Glomerular visceral epithelial cell (primary cell): ENCODE results near the gene C10orf90.

Experiments
- DNase-seq: peaks from one replicate; pipeline ENCODE4 v3.0.0-alpha.2; 2016; ENCODE audit errors: extremely low spot score

C10orf90 gene

GRCh38 chr10:126459878-126460481 lies 210.5 kb downstream of the C10orf90 start:
- DNase-seq: peak; percentile 86

- DNase-seq: peak; percentile 17
Observed at GRCh38 chr10:126459032-126459831, 211.3 kb downstream of the C10orf90 start.

- DNase-seq: no peak
Observed at GRCh38 chr10:126458466-126458865, 212.0 kb downstream of the C10orf90 start.

GRCh38 chr10:126456632-126457031 lies 213.9 kb downstream of the C10orf90 start:
- DNase-seq: no peak

- no peak for DNase-seq
Observed at GRCh38 chr10:126455766-126456405, 214.6 kb downstream of the C10orf90 start.

- no peak for DNase-seq
Observed at GRCh38 chr10:126455036-126455765, 215.3 kb downstream of the C10orf90 start.

GRCh38 chr10:126454045-126454751 lies 216.3 kb downstream of the C10orf90 start:
- no peak for DNase-seq

GRCh38 chr10:126452245-126452644 lies 218.2 kb downstream of the C10orf90 start:
- no peak for DNase-seq

GRCh38 chr10:126448091-126448490 lies 222.4 kb downstream of the C10orf90 start:
- no peak for DNase-seq

GRCh38 chr10:126439942-126440341 lies 230.6 kb downstream of the C10orf90 start:
- DNase-seq: no peak

GRCh38 chr10:126438407-126438783 lies 232.1 kb downstream of the C10orf90 start:
- no peak for DNase-seq

GRCh38 chr10:126437635-126438406 lies 232.7 kb downstream of the C10orf90 start:
- no peak for DNase-seq

GRCh38 chr10:126434235-126434634 lies 236.3 kb downstream of the C10orf90 start:
- no peak for DNase-seq

GRCh38 chr10:126433351-126433750 lies 237.1 kb downstream of the C10orf90 start:
- peak; percentile 45 for DNase-seq

GRCh38 chr10:126432507-126432906 lies 238.0 kb downstream of the C10orf90 start:
- no peak for DNase-seq

GRCh38 chr10:126431816-126432215 lies 238.7 kb downstream of the C10orf90 start:
- DNase-seq: no peak

GRCh38 chr10:126430512-126430911 lies 240.0 kb downstream of the C10orf90 start:
- DNase-seq: no peak

GRCh38 chr10:126429275-126429674 lies 241.2 kb downstream of the C10orf90 start:
- DNase-seq: no peak

- DNase-seq: peak; percentile 40
Observed at GRCh38 chr10:126425489-126426065, 244.9 kb downstream of the C10orf90 start.

- DNase-seq: no peak
Observed at GRCh38 chr10:126425032-126425431, 245.5 kb downstream of the C10orf90 start.
